Measurements from ENCODE around the gene RHOH.

RHOH gene

DNA sequence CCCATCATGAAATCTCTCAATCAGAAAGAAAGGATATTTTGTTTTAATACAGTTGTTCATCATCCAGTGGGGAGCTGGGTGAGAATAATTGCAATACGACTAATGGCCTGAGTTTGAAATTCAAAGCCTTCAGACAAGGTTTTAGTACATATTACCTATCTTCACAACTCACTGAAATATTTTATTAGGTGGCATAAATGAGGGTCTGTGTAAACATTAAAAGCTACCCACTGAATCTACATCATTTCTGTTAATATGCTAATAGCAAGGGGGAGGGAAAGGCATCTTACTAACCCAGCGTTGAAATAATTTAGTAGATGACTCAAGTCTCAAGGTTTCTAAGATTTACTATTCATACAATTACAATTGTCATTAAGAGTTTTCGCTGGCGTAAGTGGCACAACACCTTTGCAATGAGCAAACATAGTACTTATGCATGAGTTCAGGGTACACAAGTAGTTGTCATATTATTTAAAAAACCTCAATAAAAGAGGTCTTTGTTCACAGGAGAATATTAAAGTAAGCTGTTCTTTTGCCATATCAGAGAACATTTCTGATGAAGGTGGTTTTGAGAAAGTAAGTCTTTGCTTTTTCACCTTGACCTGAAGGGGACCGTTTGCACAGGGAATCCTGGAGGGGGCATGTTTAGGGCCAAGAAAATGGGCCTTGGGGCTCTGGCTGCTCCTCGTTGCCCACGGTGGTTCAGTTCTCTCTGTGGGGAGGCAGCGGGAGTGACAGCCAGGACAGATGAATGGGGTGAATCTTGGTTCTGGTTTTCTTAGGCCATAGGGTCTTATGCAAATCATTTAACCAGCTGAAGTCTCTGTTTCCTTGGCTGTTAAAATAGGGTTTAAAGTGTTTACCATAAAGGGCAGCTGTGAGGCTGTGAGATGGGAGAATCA lies 4.5 kb upstream of the RHOH start:
- in situ Hi-C loops (cut with MboI; ENCODE audit: low sequenced_read_pairs, unreplicated experiment): no loop called here
- TF ChIP-seq, protein P1, sequence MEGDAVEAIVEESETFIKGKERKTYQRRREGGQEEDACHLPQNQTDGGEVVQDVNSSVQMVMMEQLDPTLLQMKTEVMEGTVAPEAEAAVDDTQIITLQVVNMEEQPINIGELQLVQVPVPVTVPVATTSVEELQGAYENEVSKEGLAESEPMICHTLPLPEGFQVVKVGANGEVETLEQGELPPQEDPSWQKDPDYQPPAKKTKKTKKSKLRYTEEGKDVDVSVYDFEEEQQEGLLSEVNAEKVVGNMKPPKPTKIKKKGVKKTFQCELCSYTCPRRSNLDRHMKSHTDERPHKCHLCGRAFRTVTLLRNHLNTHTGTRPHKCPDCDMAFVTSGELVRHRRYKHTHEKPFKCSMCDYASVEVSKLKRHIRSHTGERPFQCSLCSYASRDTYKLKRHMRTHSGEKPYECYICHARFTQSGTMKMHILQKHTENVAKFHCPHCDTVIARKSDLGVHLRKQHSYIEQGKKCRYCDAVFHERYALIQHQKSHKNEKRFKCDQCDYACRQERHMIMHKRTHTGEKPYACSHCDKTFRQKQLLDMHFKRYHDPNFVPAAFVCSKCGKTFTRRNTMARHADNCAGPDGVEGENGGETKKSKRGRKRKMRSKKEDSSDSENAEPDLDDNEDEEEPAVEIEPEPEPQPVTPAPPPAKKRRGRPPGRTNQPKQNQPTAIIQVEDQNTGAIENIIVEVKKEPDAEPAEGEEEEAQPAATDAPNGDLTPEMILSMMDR (IDR thresholded peaks at IDR 0.05; ENCODE audit: borderline replicate concordance, control extremely low read depth, extremely low read depth, insufficient read depth, missing control alignments): no peak
- no peak for DNase-seq (ENCODE audit: low spot score)

DNA sequence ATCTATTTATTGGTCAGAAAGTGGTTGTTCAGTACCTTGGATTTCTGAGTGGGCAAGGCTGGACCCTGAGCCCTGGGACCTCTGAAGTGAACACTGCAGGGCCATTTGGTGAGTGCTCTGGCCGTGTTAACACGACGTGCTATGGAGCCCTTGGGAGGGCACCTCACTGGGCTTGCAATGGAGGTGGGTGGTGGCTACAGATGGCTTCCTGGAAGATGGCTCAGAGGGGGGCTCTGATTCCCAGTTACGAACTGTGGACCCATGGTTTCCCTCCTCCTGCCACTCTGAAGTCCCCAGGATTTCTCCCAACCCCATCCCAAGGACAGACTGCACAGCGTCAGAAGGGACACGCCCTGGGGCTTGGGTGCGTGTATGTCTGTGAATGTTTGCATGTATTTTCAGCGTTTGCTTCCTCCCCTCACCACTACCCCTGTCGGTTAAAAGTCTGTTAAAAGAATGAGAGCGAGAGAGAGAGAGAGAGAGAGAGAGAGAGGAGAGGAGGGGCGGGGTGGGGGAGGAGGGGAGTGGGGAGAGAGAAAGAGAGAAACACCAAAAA lies 3.7 kb upstream of the RHOH start:
- TF ChIP-seq, protein P1 (IDR thresholded peaks at IDR 0.05; ENCODE audit: borderline replicate concordance, control extremely low read depth, extremely low read depth, insufficient read depth, missing control alignments): no peak
- in situ Hi-C loops (cut with MboI; ENCODE audit: low sequenced_read_pairs, unreplicated experiment): no loop called here
- no peak for DNase-seq (ENCODE audit: low spot score)

DNA sequence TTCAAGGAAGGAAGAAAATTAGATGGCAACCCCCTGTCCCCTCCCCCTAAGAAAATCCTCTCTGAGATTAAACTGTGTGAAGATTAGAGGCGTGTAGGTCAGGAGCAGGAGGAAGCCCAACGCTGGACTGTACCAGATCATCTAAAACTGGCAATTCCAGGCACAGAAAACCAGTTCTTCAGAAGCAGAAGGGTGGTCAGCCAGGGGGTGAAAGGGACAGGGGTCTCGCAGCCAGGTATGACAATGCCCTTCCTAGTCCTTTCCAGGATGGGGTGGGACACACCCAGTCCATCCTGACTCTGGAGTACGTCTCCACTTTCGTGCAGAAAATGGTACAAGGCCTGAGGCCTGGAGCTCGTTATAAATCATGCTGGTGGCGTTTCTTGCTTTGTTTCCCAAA lies 3.3 kb upstream of the RHOH start:
- TF ChIP-seq, protein P1 (IDR thresholded peaks at IDR 0.05; ENCODE audit: borderline replicate concordance, control extremely low read depth, extremely low read depth, insufficient read depth, missing control alignments): no peak
- in situ Hi-C loops (cut with MboI; ENCODE audit: low sequenced_read_pairs, unreplicated experiment): no loop called here
- DNase-seq (ENCODE audit: low spot score): no peak

DNA sequence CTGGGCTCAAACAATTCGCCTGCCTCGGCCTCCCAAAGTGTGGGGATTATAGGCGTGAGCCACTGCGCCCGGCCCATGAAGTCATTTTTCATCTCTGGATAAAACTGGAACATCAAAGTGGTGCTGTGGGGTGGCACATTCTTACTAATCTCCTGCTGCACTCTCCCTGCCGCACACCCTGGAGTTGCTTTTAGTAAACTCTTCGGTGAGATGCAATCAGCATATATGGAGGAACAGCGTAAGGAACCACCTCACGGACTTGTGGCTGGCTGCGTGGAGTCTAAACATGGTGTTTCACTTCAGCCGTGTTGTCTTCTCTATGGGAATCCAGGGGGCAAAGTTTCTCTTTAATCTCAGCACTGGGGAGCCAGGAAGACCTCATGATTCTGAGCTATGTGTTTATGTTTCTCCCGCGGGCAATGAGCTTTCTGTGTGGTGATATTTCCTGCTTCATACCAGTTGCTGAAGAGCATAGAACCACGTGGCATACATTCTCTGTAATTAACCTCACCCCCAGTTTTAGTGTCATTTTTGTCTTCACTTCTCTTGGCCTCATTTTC lies 2.1 kb upstream of the RHOH start:
- TF ChIP-seq, protein P1 (IDR thresholded peaks at IDR 0.05; ENCODE audit: borderline replicate concordance, control extremely low read depth, extremely low read depth, insufficient read depth, missing control alignments): no peak
- no peak for DNase-seq (ENCODE audit: low spot score)
- in situ Hi-C loops (cut with MboI; ENCODE audit: low sequenced_read_pairs, unreplicated experiment): no loop called here

DNA sequence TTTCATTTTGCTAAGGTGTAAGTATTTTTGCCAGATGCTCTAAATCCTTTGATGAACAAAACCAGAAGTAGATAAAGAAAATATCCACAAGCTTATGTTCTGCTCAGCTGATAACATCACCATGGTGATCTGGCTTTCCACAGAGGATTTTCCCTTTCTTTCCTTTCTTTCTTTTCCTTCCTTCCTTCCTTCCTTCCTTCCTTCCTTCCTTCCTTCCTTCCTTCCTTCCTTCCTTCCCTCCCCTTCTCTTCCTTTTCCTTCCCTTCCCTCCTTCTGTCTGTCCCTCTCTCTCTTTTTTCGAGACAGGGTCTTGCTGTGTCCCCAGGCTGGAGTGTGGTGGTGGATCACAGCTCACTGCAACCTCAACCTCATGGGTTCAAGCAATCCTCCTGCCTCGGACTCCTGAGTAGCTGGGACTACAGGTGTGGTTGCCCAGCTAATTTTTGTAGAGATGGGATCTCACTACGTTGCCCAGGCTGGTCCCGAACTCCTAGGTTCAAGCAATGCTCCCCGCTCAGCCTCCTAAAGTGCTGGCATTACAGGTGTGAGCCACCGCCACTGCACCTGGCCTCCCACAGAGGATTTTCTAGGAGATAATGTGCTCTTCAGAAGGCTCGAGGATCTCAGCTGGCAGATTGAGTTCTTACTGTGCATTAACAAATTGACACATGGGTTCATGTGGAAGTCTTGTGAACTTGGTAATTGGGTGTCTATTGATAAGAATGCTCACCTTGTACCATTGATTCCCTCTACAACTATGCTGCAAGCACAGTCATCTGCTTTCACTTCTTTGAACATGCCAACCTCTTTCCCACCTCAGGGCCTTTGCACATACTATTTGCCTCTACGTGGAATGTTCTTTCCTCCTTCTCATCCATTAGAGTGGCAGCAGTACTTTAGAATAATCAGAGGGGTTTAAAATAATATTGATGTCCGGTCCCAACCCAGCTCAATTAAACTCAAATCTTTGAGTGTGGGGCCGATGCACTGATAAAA lies 1.4 kb upstream of the RHOH start:
- in situ Hi-C loops (cut with MboI; ENCODE audit: low sequenced_read_pairs, unreplicated experiment): no loop called here
- DNase-seq (ENCODE audit: low spot score): no peak
- TF ChIP-seq, protein P1 (IDR thresholded peaks at IDR 0.05; ENCODE audit: borderline replicate concordance, control extremely low read depth, extremely low read depth, insufficient read depth, missing control alignments): no peak

DNA sequence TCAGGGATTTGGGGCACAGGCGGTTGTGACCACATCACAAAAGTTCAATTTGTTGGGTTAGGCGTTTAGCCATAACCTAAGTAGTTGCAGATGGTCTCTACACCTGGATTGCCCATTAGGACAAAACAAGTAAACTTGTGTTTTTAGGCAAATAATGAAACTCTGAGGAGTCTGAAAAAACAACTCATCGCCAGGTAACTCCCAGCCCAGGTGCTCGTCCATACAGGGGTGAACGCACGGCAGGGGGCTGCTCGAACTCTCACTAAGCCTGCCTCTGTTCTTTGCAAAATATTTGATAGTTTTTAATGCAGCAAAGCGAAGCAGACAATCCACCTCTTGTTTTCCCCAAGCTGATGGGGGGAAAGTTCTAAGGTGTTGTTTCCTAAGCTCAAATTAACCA lies 559 bp upstream of the RHOH start:
- TF ChIP-seq, protein P1 (IDR thresholded peaks at IDR 0.05; ENCODE audit: borderline replicate concordance, control extremely low read depth, extremely low read depth, insufficient read depth, missing control alignments): no peak
- in situ Hi-C loops (cut with MboI; ENCODE audit: low sequenced_read_pairs, unreplicated experiment): no loop called here
- no peak for DNase-seq (ENCODE audit: low spot score)
